Natural killer cell (primary cell): ENCODE results near the gene ZNF536. TPM values are rescaled to one million over a fixed set of nuclear protein-coding genes. Genes with fewer than 3 reads are reported as not detected.

ENCODE experiments used
- ATAC-seq, 3 donors: fragments of 150-1000 bp in 2 of 3; fragments of 200-7000 bp in 1 of 3; cut with Tn5 transposase; 1 replicate in 1 of 3; 2 replicates in 2 of 3; pipeline ENCODE4 v1.10.0; 2021; ENCODE audit warnings: mild to moderate bottlenecking in 2 of 3, moderate library complexity in 2 of 3
- DNase-seq, 2 donors: peaks; one replicate each; pipeline versions ENCODE4 v3.0.0 to v3.0.0-alpha.2; 2013 to 2021; ENCODE audit warnings: mixed read lengths in 1 of 2
- H3K27ac ChIP-seq: one replicate; pipeline ENCODE4 v1.5.1; 2013; ENCODE audit warnings: mild to moderate bottlenecking, low read length
- H3K27me3 ChIP-seq: one replicate; pipeline ENCODE4 v1.6.1; 2013; ENCODE audit warnings: low read length; ENCODE audit not compliant: control insufficient read depth, insufficient read depth
- H3K36me3 ChIP-seq: one replicate; pipeline ENCODE4 v1.6.1; 2013; ENCODE audit warnings: low read length; ENCODE audit not compliant: control insufficient read depth, insufficient read depth
- H3K4me1 ChIP-seq: one replicate; pipeline ENCODE4 v1.6.1; 2013; ENCODE audit warnings: low read length; ENCODE audit not compliant: control insufficient read depth, insufficient read depth
- H3K4me3 ChIP-seq: one replicate; pipeline ENCODE4 v1.5.1; 2013; ENCODE audit warnings: low read length
- H3K9me3 ChIP-seq: one replicate; pipeline ENCODE4 v1.6.1; 2013; ENCODE audit warnings: low read length; ENCODE audit not compliant: control insufficient read depth, insufficient read depth
- H3K27ac Mint-ChIP-seq, 2 donors: one replicate each; pipeline ENCODE4 v1.8.0; 2022; ENCODE audit warnings: mild to moderate bottlenecking in 2 of 2, mixed read lengths in 2 of 2, moderate library complexity in 1 of 2
- H3K27me3 Mint-ChIP-seq, 2 donors: one replicate each; pipeline ENCODE4 v1.8.0; 2022; ENCODE audit warnings: low read depth in 2 of 2, mixed read lengths in 2 of 2
- H3K36me3 Mint-ChIP-seq: one replicate; pipeline ENCODE4 v1.8.0; 2022; ENCODE audit warnings: mixed read lengths
- H3K4me1 Mint-ChIP-seq, 2 donors: one replicate each; pipeline ENCODE4 v1.8.0; 2022; ENCODE audit warnings: mixed read lengths in 2 of 2
- H3K4me3 Mint-ChIP-seq: one replicate; pipeline ENCODE4 v1.8.0; 2022; ENCODE audit warnings: mild to moderate bottlenecking, moderate library complexity, mixed read lengths
- H3K9me3 Mint-ChIP-seq, 2 donors: one replicate each; pipeline ENCODE4 v1.8.0; 2022; ENCODE audit warnings: mixed read lengths in 2 of 2
- CTCF ChIP-seq: fragments of 200-600 bp; IDR thresholded peaks from one replicate; pipeline ENCODE4 v1.8.0; 2022; ENCODE audit warnings: antibody characterized with exemption
- WGBS: methylation state at CpG from one replicate; pipeline ENCODE4 v1.1.7; 2013; ENCODE audit warnings: missing lambda C conversion rate; ENCODE audit not compliant: insufficient coverage; 5-methylcytosine and 5-hydroxymethylcytosine counted together
- intact Hi-C: fragments of 100-400 bp; cut with micrococcal nuclease; formaldehyde crosslinking; loops from one replicate; pipeline ENCODE4 v1.14.2; 2022
- total RNA-seq, 4 donors: library from RNA; stranded (reverse); fragments of 120-200 nt in 1 of 4; gene quantifications; one replicate each; pipeline versions ENCODE4 v1.2.3 to v1.2.4, GENCODE V29; 2013 to 2022

Gene ZNF536
- total RNA-seq, 3 donors from 2014 or later (not counting 1 experiment from before 2014, with no cell fraction given): not detected

GRCh38 chr19:30450100-30450499 lies 77.9 kb downstream of the ZNF536 start:
- Histone ChIP-seq H3K9me3 (no peaks in the 10 kb centered on the region), H3K4me3 (no peak overlapping the region), H3K36me3 (no peaks in the 10 kb centered on the region), H3K27ac (no peak overlapping the region), H3K4me1 (no peaks in the 10 kb centered on the region), H3K27me3 (no peaks in the 10 kb centered on the region)
- intact Hi-C loops: no loop called here
- DNase-seq: no peak
- ATAC-seq: no peak
- H3K36me3 Mint-ChIP-seq: no peaks in the 10 kb centered on the region
- no peak overlapping the region for H3K27ac Mint-ChIP-seq
- no peak overlapping the region for H3K4me3 Mint-ChIP-seq
- H3K9me3 Mint-ChIP-seq: no peaks in the 10 kb centered on the region
- TF ChIP-seq CTCF: no peak
- 3% methylated on average over 6 of the region's 7 CpGs for WGBS
- no peaks in the 10 kb centered on the region for H3K4me1 Mint-ChIP-seq
- peaks cover 0 to 24% of the 10 kb centered on the region in 2 donors for H3K27me3 Mint-ChIP-seq

GRCh38 chr19:30450835-30451321 lies 78.7 kb downstream of the ZNF536 start:
- no peak for DNase-seq
- Histone ChIP-seq H3K4me1 (no peaks in the 10 kb centered on the region), H3K27ac (no peak overlapping the region), H3K4me3 (no peak overlapping the region), H3K9me3 (no peaks in the 10 kb centered on the region), H3K36me3 (no peaks in the 10 kb centered on the region), H3K27me3 (no peaks in the 10 kb centered on the region)
- no peak for ATAC-seq
- H3K9me3 Mint-ChIP-seq: no peaks in the 10 kb centered on the region
- no peak for TF ChIP-seq CTCF
- no peaks in the 10 kb centered on the region for H3K36me3 Mint-ChIP-seq
- H3K4me3 Mint-ChIP-seq: no peak overlapping the region
- peaks cover 0 to 24% of the 10 kb centered on the region in 2 donors for H3K27me3 Mint-ChIP-seq
- no peaks in the 10 kb centered on the region for H3K4me1 Mint-ChIP-seq
- 89% methylated on average over 31 of the region's 31 CpGs for WGBS
- intact Hi-C loops: no loop called here
- H3K27ac Mint-ChIP-seq: no peak overlapping the region

- H3K4me1 Mint-ChIP-seq: no peaks in the 10 kb centered on the region
- H3K27ac ChIP-seq: no peak overlapping the region
- WGBS: 84% methylated on average over 7 of the region's 7 CpGs
- H3K4me3 ChIP-seq: no peak overlapping the region
- no peaks in the 10 kb centered on the region for H3K9me3 ChIP-seq
- H3K36me3 Mint-ChIP-seq: no peaks in the 10 kb centered on the region
- DNase-seq: no peak
- intact Hi-C loops: no loop called here
- no peak for ATAC-seq
- no peaks in the 10 kb centered on the region for H3K27me3 ChIP-seq
- H3K4me1 ChIP-seq: no peaks in the 10 kb centered on the region
- TF ChIP-seq CTCF: no peak
- H3K36me3 ChIP-seq: no peaks in the 10 kb centered on the region
- H3K9me3 Mint-ChIP-seq: no peaks in the 10 kb centered on the region
- H3K4me3 Mint-ChIP-seq: no peak overlapping the region
- H3K27ac Mint-ChIP-seq: no peak overlapping the region
- H3K27me3 Mint-ChIP-seq: peaks cover 0 to 22% of the 10 kb centered on the region in 2 donors
These were observed 80.7 kb downstream of the ZNF536 start for GRCh38 chr19:30452931-30453330.

GRCh38 chr19:30453743-30454142 lies 81.6 kb downstream of the ZNF536 start:
- TF ChIP-seq CTCF: no peak
- DNase-seq (no peak), ATAC-seq (no peak)
- no peak overlapping the region for H3K27ac Mint-ChIP-seq
- Histone ChIP-seq H3K9me3 (no peaks in the 10 kb centered on the region), H3K4me1 (no peaks in the 10 kb centered on the region), H3K4me3 (no peak overlapping the region), H3K27ac (no peak overlapping the region), H3K36me3 (no peaks in the 10 kb centered on the region), H3K27me3 (no peaks in the 10 kb centered on the region)
- H3K9me3 Mint-ChIP-seq: no peaks in the 10 kb centered on the region
- no peaks in the 10 kb centered on the region for H3K4me1 Mint-ChIP-seq
- H3K4me3 Mint-ChIP-seq: no peak overlapping the region
- H3K27me3 Mint-ChIP-seq: peaks cover 0 to 14% of the 10 kb centered on the region in 2 donors
- intact Hi-C loops: no loop called here
- H3K36me3 Mint-ChIP-seq: no peaks in the 10 kb centered on the region
- 80% methylated on average over 6 of the region's 6 CpGs for WGBS
